Thymus (tissue), 11 donors: ENCODE results near the gene CERS1. TPM values are rescaled to one million over a fixed set of nuclear protein-coding genes. Genes with fewer than 3 reads are reported as not detected.
A peak's percentile ranks its signal among the peaks of the same experiment; 100 is the strongest.

Source experiments
- DNase-seq, 9 donors: peaks; one replicate each; pipeline ENCODE4 v3.0.0-alpha.2; 2013; ENCODE audit warnings: low spot score in 9 of 9, low read depth in 6 of 9, missing footprints in 1 of 9
- H3K27ac ChIP-seq, 2 donors: one replicate each; pipeline ENCODE4 v1.5.1; 2013; ENCODE audit warnings: control low read depth in 1 of 2, low read depth in 1 of 2, low read length in 1 of 2, mild to moderate bottlenecking in 1 of 2, moderate library complexity in 1 of 2
- H3K27me3 ChIP-seq, 2 donors: one replicate each; pipeline ENCODE4 v1.5.1; 2013; ENCODE audit warnings: low read length in 1 of 2; ENCODE audit not compliant: control insufficient read depth in 2 of 2, insufficient read depth in 1 of 2
- H3K36me3 ChIP-seq, 2 donors: one replicate each; pipeline ENCODE4 v1.5.1; 2013; ENCODE audit warnings: low read length in 1 of 2, mild to moderate bottlenecking in 1 of 2, moderate library complexity in 1 of 2; ENCODE audit not compliant: control insufficient read depth in 2 of 2, insufficient read depth in 2 of 2
- H3K4me1 ChIP-seq, 2 donors: one replicate each; pipeline ENCODE4 v1.5.1; 2013; ENCODE audit warnings: low read length in 2 of 2; ENCODE audit not compliant: control insufficient read depth in 2 of 2, insufficient read depth in 2 of 2
- H3K4me3 ChIP-seq, 2 donors: one replicate each; pipeline ENCODE4 v1.5.1; 2013; ENCODE audit warnings: low read length in 2 of 2, control low read depth in 1 of 2, mild to moderate bottlenecking in 1 of 2
- H3K9me3 ChIP-seq, 2 donors: one replicate each; pipeline ENCODE4 v1.5.1; 2013; ENCODE audit warnings: low read length in 1 of 2, mild to moderate bottlenecking in 1 of 2; ENCODE audit not compliant: control insufficient read depth in 2 of 2, insufficient read depth in 1 of 2
- WGBS: extraction: QIAGEN DNeasy Blood & Tissue Kit; methylation state at CpG from one replicate; pipeline ENCODE4 v1.1.7; 2013; 5-methylcytosine and 5-hydroxymethylcytosine counted together
- polyA plus RNA-seq: library from polyadenylated mRNA; stranded (reverse); fragments of 200-250 nt; gene quantifications from one replicate; pipeline ENCODE4 v1.2.3, GENCODE V29; 2013
- total RNA-seq: library from RNA; stranded (reverse); fragments of 120-200 nt; gene quantifications from one replicate; pipeline ENCODE4 v1.2.4, GENCODE V29; 2013
- donor health status: healthy.

CERS1 gene
- total and polyA plus RNA-seq, 2 donors = 0.28 to 0.41 TPM

DNA sequence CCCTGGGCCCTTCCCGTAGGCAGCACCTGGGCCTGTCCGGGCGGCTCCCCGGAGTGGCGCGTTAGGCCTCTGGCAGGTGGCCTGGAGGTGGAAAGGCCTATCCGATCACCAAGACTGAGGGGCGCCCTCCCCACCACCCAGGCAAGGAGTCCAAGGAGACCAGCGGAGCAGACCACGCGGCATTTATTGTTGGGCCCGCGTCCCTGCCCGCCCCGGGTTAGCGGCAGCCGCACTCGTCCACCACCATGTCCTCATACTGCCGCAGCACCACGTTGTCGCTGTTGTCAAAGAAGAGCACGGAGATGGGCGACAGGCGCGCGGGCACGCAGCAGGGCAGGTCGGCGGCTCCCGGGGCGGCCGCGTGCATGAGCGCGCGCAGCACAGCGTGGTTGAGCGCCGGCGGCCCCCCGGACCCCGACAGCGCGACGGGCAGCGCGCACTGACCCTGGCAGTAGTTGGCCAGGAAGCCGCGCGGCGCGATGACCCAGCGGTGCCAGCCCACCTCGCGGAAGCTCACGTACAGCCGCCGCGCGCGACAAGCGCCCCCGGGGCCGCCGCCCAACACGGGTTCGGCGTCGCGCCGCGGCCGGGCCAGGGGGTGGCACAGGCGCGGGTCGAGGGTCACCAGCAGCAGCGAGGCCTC, 27.5 kb downstream of the CERS1 start:
- H3K27ac ChIP-seq = no peak overlapping the region

DNA sequence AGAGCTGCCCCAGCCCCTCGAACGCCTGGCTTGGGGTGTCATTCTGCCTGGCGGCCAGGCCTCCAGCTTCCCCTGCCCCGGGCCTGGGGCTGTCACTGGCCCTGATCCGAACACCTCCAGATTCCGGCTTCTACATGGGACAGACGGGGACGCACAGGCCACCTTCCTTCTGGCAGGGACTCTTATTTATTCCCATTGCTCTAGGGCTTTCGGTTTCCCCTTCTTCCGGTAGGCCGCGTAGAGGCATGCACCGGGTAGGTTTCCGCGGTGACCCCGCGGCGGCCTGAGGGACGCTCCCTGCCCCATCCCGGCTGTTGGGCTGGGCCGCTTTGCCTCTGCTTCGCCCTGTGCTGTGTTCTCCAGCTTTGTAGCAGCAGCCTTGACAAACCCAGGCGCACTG, 28.2 kb downstream of the CERS1 start:
- Histone ChIP-seq H3K27ac (no peak overlapping the region), H3K9me3 (no peaks in the 10 kb centered on the region), H3K4me1 (peaks cover 0 to 10% of the 10 kb centered on the region in 2 donors), H3K27me3 (peaks cover 36 to 48% of the 10 kb centered on the region in 2 donors), H3K4me3 (no peak overlapping the region), H3K36me3 (peaks cover 53 to 57% of the 10 kb centered on the region in 2 donors)
- DNase-seq = no peak
- 95% methylated on average over 23 of the region's 23 CpGs for WGBS

More for the DNA sequence above, 27.5 kb downstream of the CERS1 start:
- peaks cover 36 to 52% of the 10 kb centered on the region in 2 donors for H3K27me3 ChIP-seq
- WGBS = 62% methylated on average over 77 of the region's 77 CpGs
- no peak for DNase-seq
- no peak overlapping the region for H3K4me3 ChIP-seq
- H3K4me1 ChIP-seq = peaks cover 0 to 10% of the 10 kb centered on the region in 2 donors
- no peaks in the 10 kb centered on the region for H3K9me3 ChIP-seq
- peaks cover 46 to 50% of the 10 kb centered on the region in 2 donors for H3K36me3 ChIP-seq

DNA sequence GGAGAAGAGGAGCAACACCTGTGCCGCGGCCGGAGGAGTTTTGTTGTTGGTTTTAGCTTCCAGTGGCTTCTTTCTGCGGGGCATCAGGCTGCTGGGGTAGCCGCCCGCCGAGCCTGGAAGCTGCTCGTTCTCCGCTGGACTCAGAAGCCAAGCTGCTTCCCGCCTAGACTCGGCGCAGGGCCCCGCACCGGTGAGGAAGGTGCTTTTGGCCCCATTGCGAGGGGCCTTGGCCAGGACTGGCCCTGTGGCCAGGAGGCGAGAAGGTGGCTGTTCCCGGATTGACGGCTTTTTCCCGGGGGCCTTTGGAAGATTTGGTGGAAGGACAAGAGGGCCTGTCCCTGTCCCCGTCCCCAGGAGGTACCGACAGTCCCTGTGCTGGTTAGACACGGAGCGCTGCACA, 28.8 kb downstream of the CERS1 start:
- H3K9me3 ChIP-seq = no peaks in the 10 kb centered on the region
- peaks cover 0 to 9% of the 10 kb centered on the region in 2 donors for H3K4me1 ChIP-seq
- DNase-seq = no peak
- H3K27ac ChIP-seq = no peak overlapping the region
- WGBS = 98% methylated on average over 23 of the region's 23 CpGs
- H3K36me3 ChIP-seq = peaks cover 58 to 63% of the 10 kb centered on the region in 2 donors
- peaks cover 36 to 46% of the 10 kb centered on the region in 2 donors for H3K27me3 ChIP-seq
- no peak overlapping the region for H3K4me3 ChIP-seq

DNA sequence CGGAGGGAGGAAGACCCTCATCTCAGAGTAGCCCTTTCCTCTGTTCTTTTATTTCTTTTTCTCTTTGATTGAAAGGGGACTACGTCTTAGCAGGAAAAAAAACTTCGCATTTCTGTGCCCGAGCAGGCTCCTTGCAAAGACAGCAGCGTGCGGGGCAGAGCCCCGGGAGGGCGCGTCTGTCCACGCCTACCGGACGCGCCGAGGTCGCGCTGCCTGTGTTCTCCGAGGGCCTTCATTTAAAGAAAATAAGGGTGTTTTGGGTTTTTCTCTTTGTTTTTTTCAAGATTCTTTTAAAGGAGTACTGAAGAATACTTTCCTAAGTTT, 29.2 kb downstream of the CERS1 start:
- Histone ChIP-seq H3K9me3 (no peaks in the 10 kb centered on the region), H3K27me3 (peaks cover 33 to 45% of the 10 kb centered on the region in 2 donors), H3K27ac (no peak overlapping the region), H3K4me1 (peaks cover 0 to 9% of the 10 kb centered on the region in 2 donors), H3K36me3 (peaks cover 63 to 67% of the 10 kb centered on the region in 2 donors), H3K4me3 (no peak overlapping the region)
- DNase-seq = no peak
- WGBS = 96% methylated on average over 17 of the region's 17 CpGs

DNA sequence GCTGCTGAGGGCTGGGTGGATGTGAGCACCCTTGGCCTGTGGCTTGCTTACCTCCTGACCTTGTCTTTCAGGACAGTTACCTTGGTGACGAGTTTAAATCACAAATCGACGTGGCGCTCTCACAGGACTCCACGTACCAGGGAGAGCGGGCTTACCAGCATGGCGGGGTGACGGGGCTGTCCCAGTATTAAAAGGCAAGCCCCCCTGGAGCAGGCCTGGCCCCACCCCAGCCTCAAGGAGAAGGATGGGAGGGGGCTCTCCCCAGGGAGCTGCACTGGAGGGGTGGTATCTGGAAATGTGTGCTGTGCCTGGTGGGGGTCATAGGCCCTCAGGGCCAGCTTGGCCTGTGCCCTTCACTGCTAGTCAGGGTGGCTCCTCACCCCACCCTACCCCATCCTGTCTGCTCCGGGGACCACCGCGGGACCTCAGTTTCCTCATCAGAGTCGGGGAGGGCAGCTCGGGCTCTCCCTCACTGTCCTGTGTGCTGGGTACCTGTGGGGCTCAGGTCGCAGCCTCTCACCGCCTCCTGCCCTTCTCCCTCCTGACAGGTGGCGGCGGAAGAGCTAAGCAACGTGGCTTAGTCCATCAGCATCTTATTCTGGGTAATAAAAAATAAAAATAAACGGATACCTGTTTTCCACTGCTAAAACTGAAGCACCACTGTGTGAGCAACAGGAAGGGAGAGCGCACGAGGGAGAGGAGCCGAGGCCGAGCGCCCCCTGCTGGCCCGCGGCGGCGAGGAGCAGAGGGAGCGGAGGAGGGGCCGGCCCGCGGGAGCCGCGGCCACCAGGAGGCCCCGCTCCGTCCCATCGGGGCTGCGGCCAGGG, 29.8 kb downstream of the CERS1 start:
- H3K4me1 ChIP-seq = peaks cover 0 to 4% of the 10 kb centered on the region in 2 donors
- 68% methylated on average over 38 of the region's 38 CpGs for WGBS
- no peaks in the 10 kb centered on the region for H3K9me3 ChIP-seq
- DNase-seq = peak in 8 of 9 donors; percentile 16 to 65 (median 31)
- peaks cover 29 to 39% of the 10 kb centered on the region in 2 donors for H3K27me3 ChIP-seq
- peaks cover 68 to 73% of the 10 kb centered on the region in 2 donors for H3K36me3 ChIP-seq
- no peak overlapping the region for H3K4me3 ChIP-seq
- peak overlapping the region in 1 of 2 donors; percentile 8 for H3K27ac ChIP-seq

DNA sequence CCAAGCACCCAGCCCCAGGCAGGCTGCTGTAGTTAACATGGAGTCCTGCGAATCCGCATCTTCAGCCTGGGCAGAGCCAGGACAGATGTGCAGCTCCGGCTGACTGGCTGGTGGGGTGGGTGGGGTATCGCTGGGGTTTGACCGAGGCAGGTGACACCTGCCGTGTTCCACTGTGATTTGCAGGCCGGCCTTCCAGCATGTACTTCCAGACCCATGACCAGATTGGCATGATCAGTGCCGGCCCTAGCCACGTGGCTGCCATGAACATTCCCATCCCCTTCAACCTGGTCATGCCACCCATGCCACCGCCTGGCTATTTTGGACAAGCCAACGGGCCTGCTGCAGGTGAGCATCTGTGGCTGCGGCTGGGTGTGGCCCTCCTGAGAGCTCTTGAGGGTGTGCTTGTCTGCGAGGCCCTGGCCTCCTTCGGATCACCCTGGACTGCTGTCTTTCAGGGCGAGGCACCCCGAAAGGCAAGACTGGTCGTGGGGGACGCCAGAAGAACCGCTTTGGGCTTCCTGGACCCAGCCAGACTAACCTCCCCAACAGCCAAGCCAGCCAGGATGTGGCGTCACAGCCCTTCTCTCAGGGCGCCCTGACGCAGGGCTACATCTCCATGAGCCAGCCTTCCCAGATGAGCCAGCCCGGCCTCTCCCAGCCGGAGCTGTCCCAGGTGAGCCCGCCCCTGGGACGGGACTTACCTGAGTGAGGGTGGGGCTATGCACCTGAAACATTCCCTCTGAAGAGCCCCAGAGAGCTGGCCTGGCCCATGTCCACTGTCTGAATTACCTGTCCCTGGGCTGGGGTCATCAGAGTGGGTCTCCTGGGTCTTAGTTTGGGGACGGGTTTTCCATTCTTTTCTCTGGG, 30.6 kb downstream of the CERS1 start:
- Histone ChIP-seq H3K9me3 (no peaks in the 10 kb centered on the region), H3K27ac (no peak overlapping the region), H3K36me3 (peaks cover 77 to 81% of the 10 kb centered on the region in 2 donors), H3K27me3 (peaks cover 23 to 30% of the 10 kb centered on the region in 2 donors), H3K4me3 (no peak overlapping the region), H3K4me1 (peaks cover 0 to 4% of the 10 kb centered on the region in 2 donors)
- 97% methylated on average over 27 of the region's 27 CpGs for WGBS
- no peak for DNase-seq

DNA sequence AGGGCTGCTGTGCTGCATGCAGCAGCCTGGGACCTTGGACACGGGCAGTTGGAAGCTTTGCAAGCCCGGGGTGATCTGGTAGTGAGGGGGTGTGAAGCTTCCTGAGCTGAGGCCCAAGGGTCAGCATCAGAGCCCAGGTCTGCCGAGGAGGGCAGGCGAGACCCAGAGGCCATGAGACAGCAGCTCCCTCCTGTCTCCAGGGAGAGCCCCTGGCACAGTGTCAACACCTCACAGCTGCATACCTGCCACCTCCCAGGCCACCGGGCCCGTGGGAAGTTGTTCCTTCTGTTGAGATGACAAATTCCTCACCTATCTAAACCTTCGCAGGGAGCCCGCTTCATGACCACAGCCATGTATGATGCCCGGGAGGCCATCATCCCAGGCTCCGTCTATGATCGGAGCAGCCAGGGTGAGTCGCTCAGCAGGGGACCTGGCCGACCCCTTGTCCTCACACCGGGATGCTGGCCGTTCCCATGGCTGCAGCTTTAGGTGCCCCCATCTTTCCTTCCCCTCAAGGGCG, 32.1 kb downstream of the CERS1 start:
- H3K4me1 ChIP-seq = peaks cover 0 to 17% of the 10 kb centered on the region in 2 donors
- peaks cover 91 to 96% of the 10 kb centered on the region in 2 donors for H3K36me3 ChIP-seq
- no peaks in the 10 kb centered on the region for H3K9me3 ChIP-seq
- DNase-seq = no peak
- 93% methylated on average over 16 of the region's 16 CpGs for WGBS
- no peak overlapping the region for H3K27ac ChIP-seq
- H3K27me3 ChIP-seq = peaks cover 12 to 18% of the 10 kb centered on the region in 2 donors
- no peak overlapping the region for H3K4me3 ChIP-seq

DNA sequence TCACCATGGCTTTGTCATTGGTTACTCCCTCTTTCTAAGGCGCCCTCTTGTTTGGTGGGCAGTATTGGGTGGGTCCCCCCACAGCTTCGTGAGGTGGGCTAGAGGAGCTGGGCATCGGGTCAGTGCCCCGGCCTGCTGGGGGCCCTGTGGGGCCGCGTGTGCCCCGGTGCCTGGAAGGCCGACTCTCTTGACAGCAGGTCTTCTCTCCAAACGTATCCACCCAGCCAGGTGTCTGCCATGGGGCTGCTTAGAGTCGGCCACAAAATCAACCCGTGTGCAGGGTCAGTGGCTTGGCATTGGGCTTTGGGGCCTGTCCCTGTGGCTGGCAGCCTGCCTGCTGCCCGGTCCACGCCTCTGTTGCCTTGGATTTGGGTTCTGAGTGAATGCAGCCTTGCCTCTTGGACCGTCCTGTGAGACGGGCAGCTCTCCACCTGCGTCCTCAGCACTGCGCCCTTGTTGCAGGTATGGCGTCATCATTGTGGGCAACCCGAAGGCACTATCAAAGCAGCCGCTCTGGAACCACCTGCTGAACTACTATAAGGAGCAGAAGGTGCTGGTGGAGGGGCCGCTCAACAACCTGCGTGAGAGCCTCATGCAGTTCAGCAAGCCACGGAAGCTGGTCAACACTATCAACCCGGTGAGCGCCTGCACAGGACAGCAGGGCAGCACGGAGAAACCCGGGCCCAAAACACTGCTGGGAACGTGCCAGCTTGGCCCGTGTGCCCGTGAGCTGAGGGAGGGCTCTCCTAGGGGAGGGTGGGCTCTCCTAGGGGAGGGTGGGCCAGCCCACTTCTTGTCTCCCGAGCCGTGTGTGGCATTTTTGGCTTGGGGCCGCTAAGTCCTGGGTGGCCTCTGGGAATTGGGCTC, 32.7 kb downstream of the CERS1 start:
- Histone ChIP-seq H3K4me3 (no peak overlapping the region), H3K4me1 (peaks cover 0 to 21% of the 10 kb centered on the region in 2 donors), H3K27me3 (peaks cover 5 to 12% of the 10 kb centered on the region in 2 donors), H3K36me3 (peaks cover 96 to 98% of the 10 kb centered on the region in 2 donors), H3K27ac (no peak overlapping the region), H3K9me3 (no peaks in the 10 kb centered on the region)
- WGBS = 96% methylated on average over 33 of the region's 33 CpGs
- no peak for DNase-seq
